Natural killer cell (primary cell): ENCODE measurements around the gene DRG2. TPM values are rescaled to one million over a fixed set of nuclear protein-coding genes. Genes with fewer than 3 reads are reported as not detected.
A peak's percentile ranks its signal among the peaks of the same experiment; 100 is the strongest.

ENCODE experiments used
- ATAC-seq, 3 donors: fragments of 150-1000 bp in 2 of 3; fragments of 200-7000 bp in 1 of 3; cut with Tn5 transposase; 1 replicate in 1 of 3; 2 replicates in 2 of 3; pipeline ENCODE4 v1.10.0; 2021; ENCODE audit warnings: mild to moderate bottlenecking in 2 of 3, moderate library complexity in 2 of 3
- DNase-seq, 2 donors: peaks; one replicate each; pipeline versions ENCODE4 v3.0.0 to v3.0.0-alpha.2; 2013 to 2021; ENCODE audit warnings: mixed read lengths in 1 of 2
- H3K27ac ChIP-seq: one replicate; pipeline ENCODE4 v1.5.1; 2013; ENCODE audit warnings: mild to moderate bottlenecking, low read length
- H3K27me3 ChIP-seq: one replicate; pipeline ENCODE4 v1.6.1; 2013; ENCODE audit warnings: low read length; ENCODE audit not compliant: control insufficient read depth, insufficient read depth
- H3K36me3 ChIP-seq: one replicate; pipeline ENCODE4 v1.6.1; 2013; ENCODE audit warnings: low read length; ENCODE audit not compliant: control insufficient read depth, insufficient read depth
- H3K4me1 ChIP-seq: one replicate; pipeline ENCODE4 v1.6.1; 2013; ENCODE audit warnings: low read length; ENCODE audit not compliant: control insufficient read depth, insufficient read depth
- H3K4me3 ChIP-seq: one replicate; pipeline ENCODE4 v1.5.1; 2013; ENCODE audit warnings: low read length
- H3K9me3 ChIP-seq: one replicate; pipeline ENCODE4 v1.6.1; 2013; ENCODE audit warnings: low read length; ENCODE audit not compliant: control insufficient read depth, insufficient read depth
- H3K27ac Mint-ChIP-seq, 2 donors: one replicate each; pipeline ENCODE4 v1.8.0; 2022; ENCODE audit warnings: mild to moderate bottlenecking in 2 of 2, mixed read lengths in 2 of 2, moderate library complexity in 1 of 2
- H3K27me3 Mint-ChIP-seq, 2 donors: one replicate each; pipeline ENCODE4 v1.8.0; 2022; ENCODE audit warnings: low read depth in 2 of 2, mixed read lengths in 2 of 2
- H3K36me3 Mint-ChIP-seq: one replicate; pipeline ENCODE4 v1.8.0; 2022; ENCODE audit warnings: mixed read lengths
- H3K4me1 Mint-ChIP-seq, 2 donors: one replicate each; pipeline ENCODE4 v1.8.0; 2022; ENCODE audit warnings: mixed read lengths in 2 of 2
- H3K4me3 Mint-ChIP-seq: one replicate; pipeline ENCODE4 v1.8.0; 2022; ENCODE audit warnings: mild to moderate bottlenecking, moderate library complexity, mixed read lengths
- H3K9me3 Mint-ChIP-seq, 2 donors: one replicate each; pipeline ENCODE4 v1.8.0; 2022; ENCODE audit warnings: mixed read lengths in 2 of 2
- WGBS: methylation state at CpG from one replicate; pipeline ENCODE4 v1.1.7; 2013; ENCODE audit warnings: missing lambda C conversion rate; ENCODE audit not compliant: insufficient coverage; 5-methylcytosine and 5-hydroxymethylcytosine counted together
- intact Hi-C: fragments of 100-400 bp; cut with micrococcal nuclease; formaldehyde crosslinking; loops from one replicate; pipeline ENCODE4 v1.14.2; 2022
- total RNA-seq, 4 donors: library from RNA; stranded (reverse); fragments of 120-200 nt in 1 of 4; gene quantifications; one replicate each; pipeline versions ENCODE4 v1.2.3 to v1.2.4, GENCODE V29; 2013 to 2022
- TF ChIP-seq, protein P1 (sequence below): fragments of 200-600 bp; IDR thresholded peaks from one replicate; pipeline ENCODE4 v1.8.0; 2022; ENCODE audit warnings: antibody characterized with exemption

DRG2 gene
- total RNA-seq, 3 donors from 2014 or later (not counting 1 experiment from before 2014, with no cell fraction given), result 53.3 to 69.2 (median 62.7) TPM

DNA sequence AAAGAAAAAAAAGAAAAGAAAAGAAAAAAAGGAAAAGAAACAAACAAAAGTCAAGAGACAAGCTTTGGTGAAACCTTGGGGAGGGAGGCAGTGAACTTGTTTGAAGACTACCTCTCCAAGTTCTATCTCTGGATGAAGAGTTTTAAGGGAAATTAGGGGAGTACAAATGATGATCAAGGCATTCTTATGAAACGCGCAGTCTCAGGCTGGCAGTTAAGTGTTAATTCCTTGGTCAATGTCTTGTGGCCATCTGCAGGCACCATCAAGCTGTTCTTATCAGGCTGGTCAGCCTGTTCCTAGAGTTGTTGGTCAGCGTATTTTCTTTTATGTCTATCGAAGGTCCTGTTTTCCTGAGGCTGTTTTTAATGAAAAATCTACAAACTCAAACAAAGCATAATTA, 8.2 kb upstream of the DRG2 start:
- 87% methylated on average over 4 of the region's 4 CpGs for WGBS
- Mint-ChIP-seq H3K4me3 (no peak overlapping the region), H3K27me3 (peaks cover 12 to 14% of the 10 kb centered on the region in 2 donors), H3K9me3 (no peaks in the 10 kb centered on the region), H3K36me3 (no peaks in the 10 kb centered on the region), H3K27ac (no peak overlapping the region), H3K4me1 (no peaks in the 10 kb centered on the region)
- intact Hi-C loops, result no loop called here
- Histone ChIP-seq H3K27me3 (peaks cover 2% of the 10 kb centered on the region), H3K9me3 (no peaks in the 10 kb centered on the region), H3K4me1 (no peaks in the 10 kb centered on the region), H3K4me3 (no peak overlapping the region), H3K36me3 (no peaks in the 10 kb centered on the region), H3K27ac (no peak overlapping the region)
- TF ChIP-seq, protein P1, sequence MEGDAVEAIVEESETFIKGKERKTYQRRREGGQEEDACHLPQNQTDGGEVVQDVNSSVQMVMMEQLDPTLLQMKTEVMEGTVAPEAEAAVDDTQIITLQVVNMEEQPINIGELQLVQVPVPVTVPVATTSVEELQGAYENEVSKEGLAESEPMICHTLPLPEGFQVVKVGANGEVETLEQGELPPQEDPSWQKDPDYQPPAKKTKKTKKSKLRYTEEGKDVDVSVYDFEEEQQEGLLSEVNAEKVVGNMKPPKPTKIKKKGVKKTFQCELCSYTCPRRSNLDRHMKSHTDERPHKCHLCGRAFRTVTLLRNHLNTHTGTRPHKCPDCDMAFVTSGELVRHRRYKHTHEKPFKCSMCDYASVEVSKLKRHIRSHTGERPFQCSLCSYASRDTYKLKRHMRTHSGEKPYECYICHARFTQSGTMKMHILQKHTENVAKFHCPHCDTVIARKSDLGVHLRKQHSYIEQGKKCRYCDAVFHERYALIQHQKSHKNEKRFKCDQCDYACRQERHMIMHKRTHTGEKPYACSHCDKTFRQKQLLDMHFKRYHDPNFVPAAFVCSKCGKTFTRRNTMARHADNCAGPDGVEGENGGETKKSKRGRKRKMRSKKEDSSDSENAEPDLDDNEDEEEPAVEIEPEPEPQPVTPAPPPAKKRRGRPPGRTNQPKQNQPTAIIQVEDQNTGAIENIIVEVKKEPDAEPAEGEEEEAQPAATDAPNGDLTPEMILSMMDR, result no peak
- DNase-seq, result no peak
- no peak for ATAC-seq

DNA sequence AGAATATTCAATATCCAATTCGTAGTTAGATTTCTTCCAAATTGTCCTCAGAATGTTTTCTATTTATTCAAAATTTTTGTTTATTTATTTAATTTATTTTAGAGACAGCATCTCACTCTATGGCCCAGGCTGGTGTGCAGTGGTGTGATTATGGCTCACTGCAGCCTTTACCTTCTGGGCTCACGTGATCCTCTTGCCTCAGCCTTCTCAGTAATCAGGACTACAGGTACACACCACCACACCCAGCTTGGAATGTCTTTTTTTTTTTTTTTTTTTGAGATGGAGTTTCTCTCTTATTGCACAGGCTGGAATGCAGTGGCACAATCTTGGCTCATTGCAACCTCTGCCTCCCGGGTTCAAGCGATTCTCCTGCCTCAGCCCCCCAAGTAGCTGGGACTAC, 3.5 kb upstream of the DRG2 start:
- Histone ChIP-seq H3K9me3 (no peaks in the 10 kb centered on the region), H3K4me1 (peaks cover 20% of the 10 kb centered on the region), H3K27ac (no peak overlapping the region), H3K36me3 (no peaks in the 10 kb centered on the region), H3K4me3 (no peak overlapping the region), H3K27me3 (no peaks in the 10 kb centered on the region)
- H3K27me3 Mint-ChIP-seq, result peaks cover 4% of the 10 kb centered on the region in 2 donors
- TF ChIP-seq, protein P1, result no peak
- no peaks in the 10 kb centered on the region for H3K36me3 Mint-ChIP-seq
- ATAC-seq (no peak), DNase-seq (no peak)
- intact Hi-C loops, result no loop called here
- H3K9me3 Mint-ChIP-seq, result no peaks in the 10 kb centered on the region
- peaks cover 21% of the 10 kb centered on the region in 2 donors for H3K4me1 Mint-ChIP-seq
- H3K27ac Mint-ChIP-seq, result no peak overlapping the region
- H3K4me3 Mint-ChIP-seq, result no peak overlapping the region
- WGBS, result 100% methylated on average over 2 of the region's 4 CpGs

DNA sequence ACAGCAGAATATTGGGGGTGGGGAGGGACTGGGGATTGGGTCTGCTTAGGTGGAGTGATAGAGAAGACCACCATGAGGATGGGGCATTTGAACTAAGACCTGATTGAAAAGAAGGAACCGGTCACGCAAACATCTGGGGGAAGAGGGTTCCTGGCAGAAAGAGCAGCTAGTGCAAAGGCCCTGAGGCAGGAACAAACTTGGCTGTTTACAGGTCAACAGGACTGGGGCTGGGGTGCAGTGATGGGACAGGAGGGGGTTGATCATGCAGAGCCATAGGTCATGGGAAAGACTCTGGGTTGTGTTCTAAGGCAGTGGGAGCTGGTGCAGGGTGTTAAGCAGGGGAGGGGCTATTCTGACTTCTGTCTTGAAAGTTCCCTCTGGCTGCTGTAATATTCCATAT, 1.9 kb downstream of the DRG2 start:
- ATAC-seq (no peak), DNase-seq (no peak)
- H3K27ac Mint-ChIP-seq, result peak overlapping the region; percentile 97 to 98
- Histone ChIP-seq H3K4me1 (peaks cover 20% of the 10 kb centered on the region), H3K4me3 (no peak overlapping the region), H3K27me3 (no peaks in the 10 kb centered on the region), H3K9me3 (no peaks in the 10 kb centered on the region), H3K27ac (no peak overlapping the region), H3K36me3 (peaks cover 16% of the 10 kb centered on the region)
- TF ChIP-seq, protein P1, result no peak
- H3K27me3 Mint-ChIP-seq, result no peaks in the 10 kb centered on the region
- intact Hi-C loops, result loop anchor here (5.0 kb wide), 1 partner anchor 447 kb away; no protein-coding TSS in a partner anchor
- H3K36me3 Mint-ChIP-seq, result peaks cover 7% of the 10 kb centered on the region
- peak overlapping the region; percentile 100 for H3K4me3 Mint-ChIP-seq
- WGBS, result 97% methylated on average over 2 of the region's 2 CpGs
- H3K4me1 Mint-ChIP-seq, result peaks cover 28 to 40% of the 10 kb centered on the region in 2 donors
- no peaks in the 10 kb centered on the region for H3K9me3 Mint-ChIP-seq
